ENCODE results near the gene GCK.
"Not testable (repeated sequence)": the region's sequence is repeated elsewhere in the genome, so short reads cannot be mapped to it uniquely, and the experiment has no call there.

The GCK gene

DNA sequence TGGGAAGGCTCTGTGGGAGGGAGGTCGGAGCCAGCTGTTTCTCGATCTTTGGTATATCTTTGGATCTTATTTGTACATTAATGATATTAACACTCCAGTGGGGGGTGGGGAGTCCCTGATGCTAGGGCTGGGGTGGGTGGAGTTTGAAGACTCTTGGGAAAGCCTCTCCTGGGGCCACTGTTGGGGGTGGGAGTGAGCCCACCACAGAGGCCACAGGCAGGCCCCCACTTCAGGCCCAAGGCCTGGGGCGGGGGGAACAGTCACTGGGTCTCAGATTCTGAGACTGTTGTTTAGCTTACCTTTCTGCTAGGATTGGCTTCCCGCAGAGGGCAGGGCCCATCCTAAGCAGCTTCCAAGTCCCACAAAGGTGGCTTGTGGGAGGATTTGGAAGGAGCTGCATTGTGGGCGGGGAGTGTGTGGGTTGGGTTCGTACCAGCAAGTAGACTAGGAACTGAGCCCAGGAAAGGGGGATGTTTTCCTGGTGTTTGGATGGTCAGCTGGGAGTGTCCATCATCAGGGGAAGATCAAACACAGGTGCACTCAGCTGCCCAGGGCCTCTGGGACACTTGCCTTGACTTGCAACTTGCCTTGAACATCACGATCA is 23.4 kb upstream of the GCK start:
- H3K27me3 ChIP-seq (ENCODE audit: control insufficient read depth, insufficient read depth, low read length), result no peaks in the 10 kb centered on the region
- peaks cover 36% of the 10 kb centered on the region for H3K36me3 ChIP-seq (ENCODE audit: control insufficient read depth, insufficient read depth, low read length)
- no peak overlapping the region for H3K9ac ChIP-seq (ENCODE audit: low read depth, low read length)
- H3K4me3 ChIP-seq (ENCODE audit: low read depth, low read length), result no peak overlapping the region
- no peaks in the 10 kb centered on the region for H3K9me3 ChIP-seq (ENCODE audit: control insufficient read depth, insufficient read depth, low read length)
- peaks cover 8% of the 10 kb centered on the region for H3K4me1 ChIP-seq (ENCODE audit: control insufficient read depth, insufficient read depth, low read length)

DNA sequence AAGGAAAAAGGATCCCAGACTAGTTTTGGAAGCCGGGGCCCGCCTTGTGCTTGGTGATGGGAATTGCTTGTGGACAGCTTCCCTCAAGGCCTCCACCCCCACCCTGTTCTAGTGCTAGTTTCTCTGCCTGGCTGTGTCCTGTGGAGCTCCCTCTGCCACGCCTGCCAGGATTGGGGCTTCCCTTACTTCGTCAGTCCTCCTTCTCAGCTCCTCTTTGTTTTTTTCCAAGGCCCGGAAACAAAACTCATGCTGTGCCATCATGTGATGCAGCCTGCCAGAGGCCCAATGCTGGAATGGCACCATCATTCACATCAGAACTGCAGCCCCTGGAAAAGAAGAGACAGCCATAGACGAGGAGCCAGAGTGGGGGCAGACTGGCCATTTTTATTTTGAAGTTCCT is 22.8 kb upstream of the GCK start:
- no peaks in the 10 kb centered on the region for H3K9me3 ChIP-seq (ENCODE audit: control insufficient read depth, insufficient read depth, low read length)
- peaks cover 8% of the 10 kb centered on the region for H3K4me1 ChIP-seq (ENCODE audit: control insufficient read depth, insufficient read depth, low read length)
- no peak overlapping the region for H3K9ac ChIP-seq (ENCODE audit: low read depth, low read length)
- H3K4me3 ChIP-seq (ENCODE audit: low read depth, low read length), result no peak overlapping the region
- H3K36me3 ChIP-seq (ENCODE audit: control insufficient read depth, insufficient read depth, low read length), result peaks cover 40% of the 10 kb centered on the region
- no peaks in the 10 kb centered on the region for H3K27me3 ChIP-seq (ENCODE audit: control insufficient read depth, insufficient read depth, low read length)

DNA sequence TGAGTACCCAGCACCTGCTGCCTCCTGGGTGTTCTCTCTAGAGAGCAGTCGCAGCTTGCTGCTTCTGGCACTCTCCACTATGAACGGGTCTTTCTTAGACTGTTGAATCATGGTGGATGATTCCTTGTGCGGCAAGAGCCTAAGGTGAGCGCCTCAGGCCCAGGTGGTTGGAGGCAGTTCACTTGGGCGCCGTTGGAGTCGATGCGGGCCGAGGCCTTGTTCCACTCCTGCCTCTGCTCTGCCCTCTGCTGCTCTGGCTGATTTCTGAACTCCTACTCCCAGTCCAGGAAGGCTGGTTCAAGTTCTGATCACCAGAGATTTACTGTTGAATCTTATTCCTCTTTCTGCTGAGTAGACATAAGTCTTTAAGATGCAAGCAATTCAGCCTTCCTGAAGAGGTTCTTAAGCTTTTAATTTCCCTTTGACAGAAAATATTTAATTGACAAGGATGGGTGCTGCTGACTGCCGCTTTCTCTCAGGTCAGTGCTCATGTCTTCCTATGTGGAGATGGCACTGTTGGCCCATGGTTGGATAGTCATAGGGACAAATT is 22.0 kb upstream of the GCK start:
- peaks cover 45% of the 10 kb centered on the region for H3K36me3 ChIP-seq (ENCODE audit: control insufficient read depth, insufficient read depth, low read length)
- no peaks in the 10 kb centered on the region for H3K27me3 ChIP-seq (ENCODE audit: control insufficient read depth, insufficient read depth, low read length)
- no peaks in the 10 kb centered on the region for H3K9me3 ChIP-seq (ENCODE audit: control insufficient read depth, insufficient read depth, low read length)
- H3K4me3 ChIP-seq (ENCODE audit: low read depth, low read length), result no peak overlapping the region
- peaks cover 8% of the 10 kb centered on the region for H3K4me1 ChIP-seq (ENCODE audit: control insufficient read depth, insufficient read depth, low read length)
- no peak overlapping the region for H3K9ac ChIP-seq (ENCODE audit: low read depth, low read length)

DNA sequence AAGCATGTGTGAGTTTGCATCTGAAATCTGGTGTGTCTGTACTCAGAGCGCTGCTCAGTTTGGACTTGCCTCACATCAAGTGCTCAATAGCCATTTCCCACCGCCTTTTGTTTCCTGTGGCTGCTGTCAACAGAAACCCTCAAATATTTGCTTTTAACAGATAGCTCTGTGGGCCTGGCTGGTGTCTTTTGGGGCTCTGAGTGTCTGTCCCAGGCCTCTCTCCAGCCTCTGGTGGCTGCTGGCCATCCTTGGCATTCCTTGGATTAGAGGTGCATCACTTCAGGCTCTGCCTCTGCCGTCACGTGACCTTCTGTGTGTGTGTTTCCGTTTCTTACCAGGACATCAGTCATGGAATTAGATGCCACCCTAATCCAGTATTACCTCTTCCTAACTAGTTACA is 20.9 kb upstream of the GCK start:
- no peaks in the 10 kb centered on the region for H3K27me3 ChIP-seq (ENCODE audit: control insufficient read depth, insufficient read depth, low read length)
- no peak overlapping the region for H3K9ac ChIP-seq (ENCODE audit: low read depth, low read length)
- H3K4me3 ChIP-seq (ENCODE audit: low read depth, low read length), result no peak overlapping the region
- no peaks in the 10 kb centered on the region for H3K9me3 ChIP-seq (ENCODE audit: control insufficient read depth, insufficient read depth, low read length)
- H3K36me3 ChIP-seq (ENCODE audit: control insufficient read depth, insufficient read depth, low read length), result peaks cover 54% of the 10 kb centered on the region
- H3K4me1 ChIP-seq (ENCODE audit: control insufficient read depth, insufficient read depth, low read length), result peaks cover 8% of the 10 kb centered on the region

DNA sequence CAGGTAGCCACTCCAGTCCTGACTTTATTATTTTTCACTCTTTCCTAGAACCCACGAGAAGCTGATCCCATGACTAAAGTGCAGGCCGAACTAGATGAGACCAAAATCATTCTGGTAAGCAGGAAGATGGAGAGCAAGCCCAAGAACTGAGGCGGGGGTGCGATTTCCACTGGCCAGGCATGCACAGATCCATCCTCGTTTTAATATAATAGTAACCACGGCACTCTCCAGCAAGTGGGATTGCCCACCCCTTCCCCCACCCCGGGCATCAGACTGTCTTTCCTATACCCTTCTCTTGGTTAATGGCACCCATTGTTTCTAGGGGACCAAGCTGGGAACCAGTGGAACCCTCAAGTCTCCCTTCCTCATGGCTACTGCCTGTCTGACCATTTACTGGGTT is 18.8 kb upstream of the GCK start:
- no peak overlapping the region for H3K4me3 ChIP-seq (ENCODE audit: low read depth, low read length)
- H3K4me1 ChIP-seq (ENCODE audit: control insufficient read depth, insufficient read depth, low read length), result no peaks in the 10 kb centered on the region
- no peaks in the 10 kb centered on the region for H3K27me3 ChIP-seq (ENCODE audit: control insufficient read depth, insufficient read depth, low read length)
- no peaks in the 10 kb centered on the region for H3K9me3 ChIP-seq (ENCODE audit: control insufficient read depth, insufficient read depth, low read length)
- peaks cover 53% of the 10 kb centered on the region for H3K36me3 ChIP-seq (ENCODE audit: control insufficient read depth, insufficient read depth, low read length)
- H3K9ac ChIP-seq (ENCODE audit: low read depth, low read length), result no peak overlapping the region

DNA sequence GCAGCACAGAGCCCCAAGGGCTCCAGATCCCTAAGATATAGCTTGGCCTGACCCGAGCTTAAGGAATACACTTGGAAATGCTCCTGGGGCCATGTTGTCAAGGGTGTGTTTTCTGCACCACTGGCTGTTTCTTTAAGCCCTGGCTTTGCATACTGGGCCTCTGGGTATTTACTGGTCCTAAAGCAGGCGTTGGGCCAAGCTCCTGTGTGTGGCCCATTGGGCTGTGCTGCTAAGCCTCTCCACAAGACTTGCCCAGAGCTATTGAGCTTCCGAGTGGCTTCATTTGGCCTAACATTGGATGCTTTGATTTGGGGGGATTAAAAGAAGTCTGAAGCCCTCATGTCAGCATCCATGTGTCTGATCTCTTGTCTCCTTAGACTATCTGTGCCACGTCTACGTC is 16.8 kb upstream of the GCK start:
- H3K4me3 ChIP-seq (ENCODE audit: low read depth, low read length), result no peak overlapping the region
- no peaks in the 10 kb centered on the region for H3K9me3 ChIP-seq (ENCODE audit: control insufficient read depth, insufficient read depth, low read length)
- peaks cover 41% of the 10 kb centered on the region for H3K36me3 ChIP-seq (ENCODE audit: control insufficient read depth, insufficient read depth, low read length)
- no peaks in the 10 kb centered on the region for H3K4me1 ChIP-seq (ENCODE audit: control insufficient read depth, insufficient read depth, low read length)
- H3K27me3 ChIP-seq (ENCODE audit: control insufficient read depth, insufficient read depth, low read length), result no peaks in the 10 kb centered on the region
- H3K9ac ChIP-seq (ENCODE audit: low read depth, low read length), result no peak overlapping the region

DNA sequence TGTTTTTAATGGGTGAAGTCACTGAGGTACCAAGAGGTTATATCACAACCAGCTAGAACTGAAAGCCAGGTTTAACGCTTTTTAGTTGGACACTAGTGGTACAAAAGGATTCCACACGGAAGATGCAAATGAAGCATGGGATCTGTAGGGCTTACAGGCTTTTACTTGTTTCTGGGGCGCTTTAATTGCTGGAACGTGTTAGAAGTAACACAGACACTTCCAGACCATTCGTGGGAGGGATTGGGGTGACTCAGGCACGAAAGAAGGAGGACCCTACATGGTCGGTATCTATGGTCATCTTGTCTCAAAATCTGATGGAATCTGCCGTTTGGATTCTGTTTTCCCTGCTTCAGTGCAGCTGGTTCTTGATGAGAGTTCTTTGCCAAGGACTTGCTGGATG is 12.6 kb upstream of the GCK start:
- H3K27me3 ChIP-seq (ENCODE audit: control insufficient read depth, insufficient read depth, low read length), result no peaks in the 10 kb centered on the region
- H3K4me3 ChIP-seq (ENCODE audit: low read depth, low read length), result peak overlapping the region; percentile 94
- peaks cover 14% of the 10 kb centered on the region for H3K36me3 ChIP-seq (ENCODE audit: control insufficient read depth, insufficient read depth, low read length)
- H3K9ac ChIP-seq (ENCODE audit: low read depth, low read length), result peak overlapping the region; percentile 74
- H3K4me1 ChIP-seq (ENCODE audit: control insufficient read depth, insufficient read depth, low read length), result no peaks in the 10 kb centered on the region
- H3K9me3 ChIP-seq (ENCODE audit: control insufficient read depth, insufficient read depth, low read length), result no peaks in the 10 kb centered on the region

DNA sequence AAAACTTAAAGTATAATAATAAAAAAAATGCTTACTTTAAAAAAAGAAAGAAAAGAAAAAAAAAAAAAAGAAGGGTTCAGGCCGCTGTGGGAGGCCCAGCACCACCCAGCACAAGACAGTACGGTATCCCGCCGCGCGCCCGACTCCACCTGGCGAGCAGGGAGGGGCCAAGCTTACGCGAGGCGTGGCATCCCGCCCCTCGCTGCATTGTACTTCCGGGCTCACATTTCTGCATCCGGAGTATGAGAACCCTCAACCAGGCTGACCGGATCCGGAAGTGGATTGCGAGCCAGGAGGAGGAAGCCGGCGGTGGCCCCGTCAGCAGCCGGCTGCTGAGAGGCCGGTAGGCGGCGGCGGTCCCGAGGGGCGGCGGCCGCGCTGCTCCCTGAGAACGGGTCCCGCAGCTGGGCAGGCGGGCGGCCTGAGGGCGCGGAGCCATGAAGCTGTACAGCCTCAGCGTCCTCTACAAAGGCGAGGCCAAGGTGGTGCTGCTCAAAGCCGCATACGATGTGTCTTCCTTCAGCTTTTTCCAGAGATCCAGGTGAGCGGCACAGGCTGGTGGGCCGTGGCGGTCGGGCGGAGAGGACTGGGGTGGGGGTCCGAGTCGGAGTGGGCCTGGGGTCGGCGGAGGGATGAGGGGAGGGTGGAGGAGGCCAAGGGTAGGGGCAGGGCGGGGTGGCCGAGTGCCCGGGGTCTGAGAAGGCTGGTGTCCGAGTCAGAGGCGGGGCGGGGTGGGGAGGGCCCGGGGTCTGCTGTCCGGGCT is 11.6 kb upstream of the GCK start, which contains the start of gene YKT6:
Gene YKT6 (plus strand): TSS at position 280 of the 763 bp plus-strand sequence. CDS start 158 bp downstream, at position 438.
- Histone ChIP-seq H3K36me3 (ENCODE audit: control insufficient read depth, insufficient read depth, low read length) (peaks cover 5% of the 10 kb centered on the region), H3K4me3 (ENCODE audit: low read depth, low read length) (peak within 1 kb of the TSS; percentile 94), H3K9me3 (ENCODE audit: control insufficient read depth, insufficient read depth, low read length) (no peaks in the 10 kb centered on the region)

DNA sequence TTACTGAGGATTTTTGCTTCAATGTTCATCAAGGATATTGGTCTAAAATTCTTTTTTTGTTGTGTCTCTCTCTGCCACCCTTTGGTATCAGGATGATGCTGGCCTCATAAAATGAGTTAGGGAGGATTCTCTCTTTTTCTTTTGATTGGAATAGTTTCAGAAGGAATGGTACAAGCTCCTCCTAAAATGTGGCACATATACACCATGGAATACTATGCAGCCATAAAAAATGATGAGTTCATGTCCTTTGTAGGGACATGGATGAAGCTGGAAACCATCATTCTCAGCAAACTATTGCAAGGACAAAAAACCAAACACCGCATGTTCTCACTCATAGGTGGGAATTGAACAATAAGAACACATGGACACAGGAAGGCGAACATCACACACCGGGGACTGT is 10.9 kb upstream of the GCK start:
- H3K27me3 ChIP-seq (ENCODE audit: control insufficient read depth, insufficient read depth, low read length); H3K36me3 ChIP-seq (ENCODE audit: control insufficient read depth, insufficient read depth, low read length); H3K4me3 ChIP-seq (ENCODE audit: low read depth, low read length); H3K9ac ChIP-seq (ENCODE audit: low read depth, low read length); H3K4me1 ChIP-seq (ENCODE audit: control insufficient read depth, insufficient read depth, low read length); H3K9me3 ChIP-seq (ENCODE audit: control insufficient read depth, insufficient read depth, low read length): not testable (repeated sequence)

More for the DNA sequence above, 11.6 kb upstream of the GCK start, which contains the start of gene YKT6:
- H3K9ac ChIP-seq (ENCODE audit: low read depth, low read length), result peak within 1 kb of the TSS; percentile 81
- no peaks in the 10 kb centered on the region for H3K4me1 ChIP-seq (ENCODE audit: control insufficient read depth, insufficient read depth, low read length)
- H3K27me3 ChIP-seq (ENCODE audit: control insufficient read depth, insufficient read depth, low read length), result no peaks in the 10 kb centered on the region

DNA sequence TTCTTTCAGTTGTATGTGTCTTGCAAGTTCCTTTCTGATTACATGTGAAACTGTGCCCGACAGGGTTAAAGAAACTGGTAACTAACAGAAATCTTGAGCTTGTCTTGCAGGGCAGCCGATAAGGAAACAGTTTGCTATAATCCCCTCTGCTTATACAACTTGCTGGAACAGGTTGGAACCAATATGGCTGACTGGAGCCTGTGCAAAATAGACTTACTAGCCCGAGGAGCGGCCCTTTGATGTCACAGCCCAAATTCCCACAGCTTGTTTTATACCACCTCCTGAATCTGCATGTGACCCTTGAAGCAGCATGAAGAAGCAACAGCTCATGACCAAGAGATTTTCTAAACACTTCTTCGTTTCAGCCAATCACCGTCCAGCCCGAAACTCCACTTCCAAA is 8.2 kb upstream of the GCK start:
- H3K27me3 ChIP-seq (ENCODE audit: control insufficient read depth, insufficient read depth, low read length), result no peaks in the 10 kb centered on the region
- no peaks in the 10 kb centered on the region for H3K4me1 ChIP-seq (ENCODE audit: control insufficient read depth, insufficient read depth, low read length)
- no peaks in the 10 kb centered on the region for H3K9me3 ChIP-seq (ENCODE audit: control insufficient read depth, insufficient read depth, low read length)
- H3K4me3 ChIP-seq (ENCODE audit: low read depth, low read length), result no peak overlapping the region
- H3K9ac ChIP-seq (ENCODE audit: low read depth, low read length), result no peak overlapping the region
- no peaks in the 10 kb centered on the region for H3K36me3 ChIP-seq (ENCODE audit: control insufficient read depth, insufficient read depth, low read length)

DNA sequence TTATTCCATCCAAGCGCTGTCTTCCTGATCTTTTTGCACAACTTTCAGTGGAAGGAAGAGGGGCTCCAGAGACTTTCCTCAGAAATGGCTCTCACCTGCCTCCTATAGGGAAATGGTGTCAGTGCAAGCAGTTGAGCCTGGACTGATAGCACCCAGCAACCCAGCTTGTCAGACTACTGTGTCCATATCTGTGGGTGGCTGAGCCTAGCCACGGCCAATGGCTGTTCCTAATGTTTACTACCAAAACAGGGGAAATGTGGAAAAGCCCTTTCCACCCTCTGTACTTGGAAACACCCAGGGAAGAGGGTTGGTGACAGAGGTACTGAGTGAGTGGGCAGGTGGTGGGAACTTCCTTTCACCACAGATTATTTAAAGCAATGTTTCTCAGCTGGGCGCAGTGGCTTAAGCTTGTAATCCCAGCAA is 7.2 kb upstream of the GCK start:
- Histone ChIP-seq H3K27me3 (ENCODE audit: control insufficient read depth, insufficient read depth, low read length) (no peaks in the 10 kb centered on the region), H3K4me1 (ENCODE audit: control insufficient read depth, insufficient read depth, low read length) (no peaks in the 10 kb centered on the region), H3K36me3 (ENCODE audit: control insufficient read depth, insufficient read depth, low read length) (no peaks in the 10 kb centered on the region), H3K9me3 (ENCODE audit: control insufficient read depth, insufficient read depth, low read length) (no peaks in the 10 kb centered on the region), H3K4me3 (ENCODE audit: low read depth, low read length) (no peak overlapping the region), H3K9ac (ENCODE audit: low read depth, low read length) (no peak overlapping the region)

DNA sequence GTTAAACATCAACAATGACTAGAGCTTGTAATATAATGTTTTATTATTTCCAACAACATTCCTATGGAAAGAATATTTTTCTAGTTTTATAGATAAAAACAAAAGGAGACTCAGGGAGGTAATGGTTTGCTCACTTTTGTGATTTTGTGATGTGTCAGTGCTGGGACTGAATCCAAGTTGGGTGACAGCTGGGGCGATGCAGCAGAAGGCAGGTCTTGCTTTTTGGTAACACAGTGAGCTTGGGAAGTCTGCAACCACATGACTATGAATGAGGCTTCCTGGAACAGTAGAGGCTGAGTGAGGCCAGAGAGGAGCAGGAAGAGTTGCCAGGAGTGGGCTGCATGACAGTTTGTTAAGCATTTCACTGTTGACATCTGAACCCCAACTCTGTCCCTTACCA is 6.7 kb upstream of the GCK start:
- no peaks in the 10 kb centered on the region for H3K4me1 ChIP-seq (ENCODE audit: control insufficient read depth, insufficient read depth, low read length)
- no peaks in the 10 kb centered on the region for H3K36me3 ChIP-seq (ENCODE audit: control insufficient read depth, insufficient read depth, low read length)
- no peak overlapping the region for H3K4me3 ChIP-seq (ENCODE audit: low read depth, low read length)
- no peaks in the 10 kb centered on the region for H3K9me3 ChIP-seq (ENCODE audit: control insufficient read depth, insufficient read depth, low read length)
- no peaks in the 10 kb centered on the region for H3K27me3 ChIP-seq (ENCODE audit: control insufficient read depth, insufficient read depth, low read length)
- no peak overlapping the region for H3K9ac ChIP-seq (ENCODE audit: low read depth, low read length)

Data from iPS-15b (cell line).